Renal cortex interstitium (tissue), 11 donors: ENCODE data around the gene CCDC93. TPM values are rescaled to one million over a fixed set of nuclear protein-coding genes. Genes with fewer than 3 reads are reported as not detected.
"Not testable (repeated sequence)": the region's sequence is repeated elsewhere in the genome, so short reads cannot be mapped to it uniquely, and the experiment has no call there.

Experiments
- DNase-seq, 11 donors: peaks; one replicate each; pipeline ENCODE4 v3.0.0-alpha.2; 2013; ENCODE audit warnings: low read depth in 9 of 11, low spot score in 4 of 11; ENCODE audit errors: extremely low read depth in 1 of 11
- polyA plus RNA-seq, 3 donors: library from polyadenylated mRNA; unstranded; fragments of 120-200 nt; gene quantifications; one replicate each; pipeline ENCODE4 v1.2.1, GENCODE V29; 2013; ENCODE audit not compliant: insufficient read length in 3 of 3

Gene CCDC93
- polyA plus RNA-seq, 3 donors, result 42.2 to 59.5 (median 42.8) TPM

GRCh38 chr2:117941693-117942092 lies 72.2 kb downstream of the CCDC93 start:
- no peak for DNase-seq

DNA sequence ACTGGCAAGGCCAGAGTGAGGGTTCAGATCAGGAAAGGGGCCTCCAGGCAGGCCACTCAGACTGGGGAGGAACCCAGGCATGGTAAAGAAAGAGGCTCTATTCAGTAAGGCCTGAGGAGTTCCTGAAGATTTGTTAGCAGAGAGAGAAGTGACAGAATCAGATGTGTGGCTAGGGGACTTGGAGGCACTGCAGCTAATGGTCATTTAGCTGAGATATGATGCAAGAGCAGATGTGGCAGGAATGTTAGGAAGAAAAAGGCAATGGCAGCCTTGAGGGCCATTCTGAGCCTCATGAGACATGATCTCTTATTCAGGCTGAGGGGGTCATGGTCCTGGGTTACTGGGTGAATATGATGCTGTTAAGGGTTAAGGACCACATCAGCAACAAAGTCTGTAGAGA lies 73.4 kb downstream of the CCDC93 start:
- no peak for DNase-seq

- no peak for DNase-seq
These were observed 75.3 kb downstream of the CCDC93 start for GRCh38 chr2:117938611-117939010.

DNA sequence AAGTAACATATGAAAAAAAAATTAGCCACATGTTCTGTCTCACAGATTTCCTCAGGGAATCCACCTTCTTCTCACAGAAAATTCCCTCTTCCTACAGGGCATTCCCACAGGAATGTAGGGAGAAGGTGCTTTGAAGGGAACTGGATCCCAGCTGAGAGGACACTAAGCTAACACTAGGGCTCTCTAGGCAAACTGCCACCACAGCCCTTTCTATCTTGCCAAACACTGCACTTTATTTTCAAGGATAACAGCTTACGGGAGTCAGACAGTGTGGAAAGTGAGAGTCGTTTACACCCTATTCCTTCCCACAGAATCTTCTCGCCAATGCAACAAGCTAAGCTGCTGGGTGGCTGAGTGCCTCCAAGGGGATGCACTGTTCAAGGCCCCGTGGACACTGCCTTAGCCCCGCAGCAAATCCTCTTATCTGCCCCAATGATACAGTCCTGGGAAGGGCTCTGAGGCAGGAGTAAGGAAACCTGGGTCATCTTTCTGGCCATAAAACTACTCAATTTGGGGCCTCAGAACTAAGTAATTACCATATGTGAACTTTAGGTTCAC lies 76.9 kb downstream of the CCDC93 start:
- DNase-seq, result no peak

DNA sequence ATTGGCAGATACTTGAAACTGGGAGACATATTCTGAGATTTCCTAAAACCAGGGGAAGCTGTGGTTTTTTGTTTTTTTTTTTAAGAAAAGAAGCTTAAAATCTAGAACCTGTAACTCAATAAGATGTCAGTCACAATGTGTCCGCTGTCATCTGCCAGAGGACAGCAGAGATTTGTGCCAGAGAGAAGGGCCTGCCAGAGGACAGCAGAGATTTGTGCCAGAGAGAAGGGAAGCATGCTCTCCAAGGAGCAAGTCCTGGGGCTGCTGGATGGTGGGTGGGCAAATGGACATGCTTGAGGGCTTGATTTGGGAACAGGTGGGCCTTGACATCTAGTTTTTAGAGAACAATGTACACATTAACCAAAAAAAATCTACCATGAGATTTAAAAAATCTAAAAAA lies 77.9 kb downstream of the CCDC93 start:
- no peak for DNase-seq

- DNase-seq, result no peak
These were observed 78.4 kb downstream of the CCDC93 start for GRCh38 chr2:117935456-117935855.

DNA sequence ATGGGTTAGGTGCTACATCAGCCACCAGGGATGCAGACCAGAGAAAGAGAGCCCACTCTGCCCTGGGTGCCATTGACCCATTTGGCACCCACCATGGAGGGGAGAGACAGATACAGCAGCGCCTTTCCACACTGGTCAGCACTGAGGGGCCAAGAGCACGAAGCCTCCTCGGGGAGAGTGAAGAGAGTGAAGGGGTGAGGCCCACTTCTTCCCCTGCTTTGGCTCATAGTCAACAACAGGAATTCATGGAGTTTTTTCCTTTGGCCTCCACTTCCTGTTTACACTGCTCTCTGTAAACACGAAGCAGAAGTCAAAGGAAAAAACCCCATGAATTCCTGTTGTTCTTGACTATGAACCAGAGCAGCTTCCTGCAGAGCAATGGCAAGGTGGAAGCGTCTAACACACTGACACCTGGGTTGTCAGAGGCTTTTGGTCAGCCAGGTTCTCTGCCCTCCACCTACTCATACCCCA lies 80.0 kb downstream of the CCDC93 start:
- DNase-seq, result no peak

DNA sequence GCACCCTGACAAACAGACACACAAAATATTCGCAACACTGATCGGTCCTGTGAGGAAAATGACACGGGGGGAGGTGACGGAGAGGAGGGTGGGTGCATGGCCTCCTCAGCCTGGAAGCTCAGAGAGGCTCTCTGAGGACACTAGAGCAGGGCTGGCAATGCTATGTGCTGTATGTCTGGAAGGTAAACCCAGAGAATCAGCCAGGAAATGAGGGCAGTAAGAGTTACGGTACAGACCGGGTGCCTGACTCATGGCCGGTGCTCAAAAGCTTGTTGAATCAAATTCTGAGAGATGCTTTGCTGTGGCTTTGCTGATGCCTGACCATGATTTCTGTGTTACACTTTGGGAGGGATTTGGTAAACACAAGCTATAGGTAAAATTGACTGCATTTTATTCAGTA lies 81.9 kb downstream of the CCDC93 start:
- DNase-seq, result no peak

- no peak for DNase-seq
These were observed 82.6 kb downstream of the CCDC93 start for GRCh38 chr2:117931266-117931665.

- no peak for DNase-seq
These were observed 83.1 kb downstream of the CCDC93 start for GRCh38 chr2:117930775-117931174.

DNA sequence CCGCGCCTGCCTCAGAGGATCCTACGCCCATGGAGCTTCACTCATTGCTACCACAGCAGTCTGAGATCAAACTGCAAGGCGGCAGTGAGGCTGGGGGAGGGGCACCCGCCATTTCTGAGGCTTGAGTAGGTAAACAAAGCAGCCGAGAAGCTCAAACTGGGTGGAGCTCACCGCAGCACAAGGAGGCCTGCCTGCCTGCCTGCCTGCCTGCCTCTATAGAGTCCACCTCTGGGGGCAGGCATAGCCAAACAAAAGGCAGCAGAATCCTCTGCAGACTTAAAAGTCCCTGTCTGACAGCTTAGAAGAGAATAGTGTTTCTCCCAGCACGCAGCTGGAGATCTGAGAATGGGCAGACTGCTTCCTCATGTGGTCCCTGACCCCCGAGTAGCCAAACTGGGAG lies 90.4 kb downstream of the CCDC93 start:
- not testable (repeated sequence) for DNase-seq

DNA sequence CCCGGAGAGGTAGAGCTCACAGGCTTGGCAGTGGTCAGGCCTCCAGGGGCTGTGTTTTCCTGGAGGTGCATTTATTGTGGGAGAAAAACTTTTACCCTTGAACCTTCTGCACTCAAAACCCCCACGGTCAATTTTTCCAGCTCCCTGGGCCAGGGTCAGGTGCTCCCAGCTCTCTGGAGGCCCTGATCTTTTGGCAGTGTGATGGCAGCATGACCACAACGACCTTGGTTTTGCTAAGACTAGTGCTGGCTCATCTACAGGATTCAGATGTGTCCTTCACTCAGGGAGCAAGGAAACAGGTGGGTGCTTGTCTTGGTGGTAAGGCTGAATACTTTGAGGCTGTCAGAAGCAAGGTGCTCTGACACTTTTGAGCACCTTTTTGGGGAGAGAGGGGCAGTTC lies 92.3 kb downstream of the CCDC93 start:
- DNase-seq, result no peak

- DNase-seq, result no peak
These were observed 95.3 kb downstream of the CCDC93 start for GRCh38 chr2:117918608-117919007.

- peak in 1 of 11 donors; percentile 35 for DNase-seq
These were observed 96.5 kb downstream of the CCDC93 start for GRCh38 chr2:117917223-117917917.

GRCh38 chr2:117902933-117903332 lies 110.9 kb downstream of the CCDC93 start:
- DNase-seq, result no peak

DNA sequence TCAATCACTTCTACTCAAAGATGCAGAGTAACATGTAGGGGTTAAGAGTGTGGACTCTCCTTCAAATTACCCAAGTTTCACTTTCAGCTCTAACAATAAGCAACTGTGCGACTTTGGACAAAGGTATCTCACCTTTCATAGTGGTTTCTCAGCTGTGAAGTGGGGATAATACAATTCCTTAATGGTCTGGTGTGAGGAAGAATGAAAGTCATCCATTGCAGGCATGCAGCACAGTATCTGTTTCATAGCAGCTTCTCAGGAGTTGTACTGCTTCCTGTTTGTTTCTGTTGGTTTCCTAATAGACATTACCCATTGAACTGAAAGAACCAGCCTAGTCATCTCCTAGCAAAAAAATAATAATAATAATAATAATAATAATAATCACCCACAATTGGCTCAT lies 125.0 kb downstream of the CCDC93 start:
- no peak for DNase-seq

- DNase-seq, result no peak
These were observed 128.6 kb downstream of the CCDC93 start for GRCh38 chr2:117885308-117885707.

DNA sequence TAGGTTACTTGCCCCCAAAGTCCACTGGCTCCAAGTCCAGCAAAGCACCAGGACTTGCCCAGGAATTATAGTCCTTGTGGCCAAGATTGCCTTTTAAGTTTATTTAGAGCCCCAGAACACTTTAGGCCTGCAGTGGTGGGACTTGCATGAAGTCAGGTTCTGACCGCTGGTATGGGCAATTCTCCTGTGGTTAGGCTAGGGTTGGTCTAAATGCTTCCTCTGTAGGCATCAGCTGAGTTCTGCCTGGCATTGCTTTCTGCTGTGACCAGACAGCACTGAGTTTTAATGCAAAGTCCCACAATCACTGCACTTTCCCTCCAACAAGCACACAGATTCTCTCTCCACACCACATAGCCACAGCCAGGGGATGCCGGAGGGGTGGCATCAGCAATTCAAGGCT lies 134.9 kb downstream of the CCDC93 start:
- no peak for DNase-seq

DNA sequence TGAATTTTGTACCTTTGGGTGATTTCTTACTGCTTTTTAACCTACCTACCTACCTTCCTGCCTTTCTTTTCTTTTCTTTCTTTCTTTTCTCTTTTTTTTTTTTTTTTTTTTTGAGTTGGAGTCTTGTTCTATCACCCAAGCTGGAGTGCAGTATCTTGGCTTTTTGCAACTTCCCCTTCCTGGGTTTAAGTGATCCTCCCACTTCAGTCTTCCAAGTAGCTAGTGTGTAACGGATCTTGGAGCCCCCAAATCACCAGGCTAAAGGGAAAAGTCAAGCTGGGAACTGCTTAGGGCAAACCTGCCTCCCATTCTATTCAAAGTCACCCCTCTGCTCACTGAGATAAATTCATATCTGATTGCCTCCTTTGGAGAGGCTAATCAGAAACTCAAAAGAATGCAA lies 138.1 kb downstream of the CCDC93 start:
- DNase-seq, result no peak
